Measurements from ENCODE around the gene RIPOR2.

Gene RIPOR2

DNA sequence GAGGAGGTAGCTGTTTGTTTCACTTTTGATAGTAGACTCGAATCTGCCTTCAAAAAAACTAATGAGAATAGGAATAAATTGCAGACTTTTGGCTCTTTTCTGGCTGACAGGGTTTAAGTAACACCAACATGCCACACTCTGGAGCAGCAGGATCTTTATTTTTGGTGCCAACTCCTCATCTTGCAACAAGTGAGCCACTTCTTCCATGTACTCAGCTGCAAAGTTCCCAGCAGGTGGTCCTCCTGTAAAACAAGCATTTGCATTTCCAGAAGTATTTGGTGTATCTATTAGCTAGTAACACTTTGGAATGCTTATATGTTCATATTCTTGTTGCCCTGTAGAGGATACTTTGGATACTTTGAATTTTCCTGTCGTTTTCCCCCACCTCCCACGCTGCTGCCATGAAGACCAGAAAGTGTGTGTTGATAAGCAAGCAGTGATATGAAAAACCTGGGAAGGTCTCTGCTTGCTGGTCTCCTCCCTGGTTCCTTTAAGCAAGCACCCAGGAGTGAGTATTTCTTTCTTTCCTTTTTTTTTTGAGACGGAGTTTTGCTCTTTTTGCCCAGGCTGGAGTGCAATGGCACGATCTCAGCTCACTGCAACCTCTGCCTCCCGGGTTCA is 138.1 kb downstream of the RIPOR2 start:
- H3K4me3 ChIP-seq (ENCODE audit: low read depth, low read length), result no peak overlapping the region
- DNase-seq (ENCODE audit: low read depth, low spot score), result no peak
- POLR2A ChIA-PET, result interaction anchor here (1.3 kb wide), 1 partner anchor 9 kb away, joined by 3 read pairs; no protein-coding TSS in a partner anchor
- CTCF ChIA-PET, result interaction anchor here (1.3 to 1.4 kb wide), 2 partner anchors 10 to 194 kb away, joined by 3 read pairs; no protein-coding TSS in a partner anchor
- TF ChIP-seq, protein P1, sequence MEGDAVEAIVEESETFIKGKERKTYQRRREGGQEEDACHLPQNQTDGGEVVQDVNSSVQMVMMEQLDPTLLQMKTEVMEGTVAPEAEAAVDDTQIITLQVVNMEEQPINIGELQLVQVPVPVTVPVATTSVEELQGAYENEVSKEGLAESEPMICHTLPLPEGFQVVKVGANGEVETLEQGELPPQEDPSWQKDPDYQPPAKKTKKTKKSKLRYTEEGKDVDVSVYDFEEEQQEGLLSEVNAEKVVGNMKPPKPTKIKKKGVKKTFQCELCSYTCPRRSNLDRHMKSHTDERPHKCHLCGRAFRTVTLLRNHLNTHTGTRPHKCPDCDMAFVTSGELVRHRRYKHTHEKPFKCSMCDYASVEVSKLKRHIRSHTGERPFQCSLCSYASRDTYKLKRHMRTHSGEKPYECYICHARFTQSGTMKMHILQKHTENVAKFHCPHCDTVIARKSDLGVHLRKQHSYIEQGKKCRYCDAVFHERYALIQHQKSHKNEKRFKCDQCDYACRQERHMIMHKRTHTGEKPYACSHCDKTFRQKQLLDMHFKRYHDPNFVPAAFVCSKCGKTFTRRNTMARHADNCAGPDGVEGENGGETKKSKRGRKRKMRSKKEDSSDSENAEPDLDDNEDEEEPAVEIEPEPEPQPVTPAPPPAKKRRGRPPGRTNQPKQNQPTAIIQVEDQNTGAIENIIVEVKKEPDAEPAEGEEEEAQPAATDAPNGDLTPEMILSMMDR (IDR thresholded peaks at IDR 0.05; ENCODE audit: insufficient read depth, low read length, missing control alignments), result no peak

DNA sequence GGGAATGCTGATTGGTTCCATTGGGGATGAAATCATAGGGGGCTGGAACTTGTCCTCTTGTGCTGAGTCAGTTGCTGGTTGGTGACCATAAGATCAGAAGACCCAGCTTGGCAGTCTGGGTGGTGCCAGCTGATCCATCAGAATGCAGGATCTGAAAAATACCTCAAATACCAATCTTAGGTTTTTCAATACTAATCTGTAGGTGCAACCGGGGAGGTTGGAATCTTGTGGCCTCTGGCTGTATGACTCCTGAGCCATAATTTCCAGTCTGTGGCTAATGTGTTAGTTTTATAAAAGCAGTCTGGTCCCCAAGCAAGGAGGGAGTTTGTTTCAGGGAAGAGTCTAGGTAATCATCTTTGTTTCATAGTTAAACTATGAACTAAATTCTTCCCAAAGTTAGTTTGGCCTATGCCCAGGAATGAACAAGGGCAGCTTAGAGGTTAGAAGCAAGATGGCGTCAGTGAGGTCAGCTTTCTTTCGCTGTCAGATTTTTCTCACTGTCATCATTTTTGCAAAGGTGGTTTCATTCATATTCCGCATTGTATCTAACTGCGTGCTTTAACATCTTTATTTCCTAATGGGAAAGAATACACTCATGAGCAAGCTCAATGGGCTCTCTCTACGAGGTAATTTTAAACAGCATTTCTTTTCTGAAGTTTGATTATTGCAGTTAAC is 139.0 kb downstream of the RIPOR2 start:
- H3K4me3 ChIP-seq (ENCODE audit: low read depth, low read length), result no peak overlapping the region
- POLR2A ChIA-PET, result no interaction called here
- CTCF ChIA-PET, result interaction anchor here (0.7 to 1.3 kb wide), 3 partner anchors 9 to 385 kb away, joined by 3 read pairs; no protein-coding TSS in a partner anchor
- TF ChIP-seq, protein P1 (IDR thresholded peaks at IDR 0.05; ENCODE audit: insufficient read depth, low read length, missing control alignments), result no peak
- no peak for DNase-seq (ENCODE audit: low read depth, low spot score)

DNA sequence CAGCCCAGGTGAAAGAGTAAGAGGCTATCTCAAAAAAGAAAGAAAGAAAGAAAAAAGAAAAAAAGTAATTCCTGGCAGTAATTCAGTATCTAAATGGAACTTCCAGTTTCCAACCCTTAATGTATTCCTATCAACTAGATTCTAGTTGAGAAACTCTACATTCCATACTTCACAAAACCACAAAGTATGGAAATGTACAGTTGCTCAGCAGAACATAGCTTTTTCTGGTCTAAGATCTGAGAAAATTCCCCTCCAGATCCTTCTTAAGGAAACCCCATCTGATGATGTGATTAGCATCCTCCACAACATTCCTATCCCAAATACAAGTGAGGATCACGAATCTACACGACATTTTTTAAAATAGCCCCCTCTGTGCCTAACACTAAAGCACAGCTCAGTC is 140.7 kb downstream of the RIPOR2 start:
- no peak overlapping the region for H3K4me3 ChIP-seq (ENCODE audit: low read depth, low read length)
- CTCF ChIA-PET, result interaction anchor here (1.0 kb wide), 1 partner anchor 275 kb away, joined by 3 read pairs; no protein-coding TSS in a partner anchor
- TF ChIP-seq, protein P1 (IDR thresholded peaks at IDR 0.05; ENCODE audit: insufficient read depth, low read length, missing control alignments), result no peak
- DNase-seq (ENCODE audit: low read depth, low spot score), result no peak
- POLR2A ChIA-PET, result no interaction called here

DNA sequence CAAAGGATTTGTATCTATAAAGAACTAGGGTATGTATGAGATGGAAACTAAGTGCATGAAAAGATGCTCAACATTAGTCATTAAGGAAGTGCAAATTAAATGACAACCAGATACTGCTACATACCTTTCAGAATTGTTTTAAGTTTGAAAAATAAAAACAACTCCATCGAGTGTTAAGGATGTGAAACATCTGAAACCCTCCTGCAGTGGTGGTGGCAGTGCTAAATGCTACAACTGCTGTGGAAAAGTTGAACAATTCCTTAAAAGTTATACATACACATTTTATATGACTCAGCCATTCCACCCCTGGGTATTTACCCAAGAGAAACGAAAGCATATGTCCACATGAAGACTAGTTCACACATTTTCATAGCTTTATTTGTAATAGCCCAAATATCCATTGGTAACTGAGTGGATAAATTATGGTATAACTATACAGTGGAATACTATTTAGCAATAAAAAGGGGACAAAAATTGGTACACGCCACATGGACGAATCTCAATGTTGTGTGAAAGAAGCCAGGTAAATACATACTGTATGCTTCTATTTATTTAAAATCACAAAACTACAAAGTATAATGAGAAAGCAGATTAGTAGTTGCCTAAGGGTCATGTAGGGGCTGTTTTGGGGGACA is 147.6 kb downstream of the RIPOR2 start:
- ChIA-PET POLR2A (interaction anchor here (1.0 kb wide), 1 partner anchor 10 kb away, joined by 3 read pairs; no protein-coding TSS in a partner anchor), CTCF (interaction anchor here (0.7 to 1.2 kb wide), 4 partner anchors 10 to 283 kb away, joined by 3 to 4 read pairs (median 3); no protein-coding TSS in a partner anchor)
- H3K4me3 ChIP-seq (ENCODE audit: low read depth, low read length), result no peak overlapping the region
- TF ChIP-seq, protein P1 (IDR thresholded peaks at IDR 0.05; ENCODE audit: insufficient read depth, low read length, missing control alignments), result no peak
- DNase-seq (ENCODE audit: low read depth, low spot score), result no peak

DNA sequence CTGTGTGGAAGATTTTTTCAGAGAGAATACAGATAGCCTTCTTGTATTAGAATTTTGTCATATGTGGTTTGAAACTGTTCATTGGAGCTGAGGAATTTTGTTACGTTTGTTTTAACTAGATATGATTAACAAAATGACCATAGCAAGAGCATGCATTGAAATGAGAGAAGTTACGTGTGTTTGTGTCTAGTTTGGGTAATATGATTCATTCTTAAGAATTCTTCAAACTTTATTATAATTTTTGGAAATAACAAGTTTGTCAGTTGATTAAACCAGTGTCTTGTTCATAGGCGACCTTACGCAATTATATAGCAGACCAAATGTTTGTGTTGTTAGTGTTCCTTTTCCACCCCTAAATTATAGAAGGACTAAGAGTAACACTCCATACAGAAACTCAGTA is 155.6 kb downstream of the RIPOR2 start:
- DNase-seq (ENCODE audit: low read depth, low spot score), result no peak
- ChIA-PET CTCF (no interaction called here), POLR2A (no interaction called here)
- H3K4me3 ChIP-seq (ENCODE audit: low read depth, low read length), result no peak overlapping the region
- TF ChIP-seq, protein P1 (IDR thresholded peaks at IDR 0.05; ENCODE audit: insufficient read depth, low read length, missing control alignments), result no peak

All from AG04449 (cell line).